Coronary artery (tissue), 2 donors: ENCODE data around the gene IMMP2L.

Experiments
- DNase-seq: peaks from one replicate; pipeline ENCODE4 v3.0.0-alpha.2; 2017; ENCODE audit warnings: low spot score
- H3K27ac ChIP-seq, 2 donors: fragments of 200-600 bp; sonication (generic); one replicate each; pipeline ENCODE4 v1.5.1; 2016 to 2019
- H3K4me3 ChIP-seq: fragments of 200-600 bp; sonication (generic); 2 replicates; pipeline ENCODE4 v1.5.1; 2016; ENCODE audit warnings: mild to moderate bottlenecking, moderate library complexity
- TF ChIP-seq, protein P1 (sequence below): fragments of 200-600 bp; sonication (generic); IDR thresholded peaks from one replicate; pipeline ENCODE4 v1.5.1; 2019; ENCODE audit warnings: antibody characterized with exemption

Gene IMMP2L

DNA sequence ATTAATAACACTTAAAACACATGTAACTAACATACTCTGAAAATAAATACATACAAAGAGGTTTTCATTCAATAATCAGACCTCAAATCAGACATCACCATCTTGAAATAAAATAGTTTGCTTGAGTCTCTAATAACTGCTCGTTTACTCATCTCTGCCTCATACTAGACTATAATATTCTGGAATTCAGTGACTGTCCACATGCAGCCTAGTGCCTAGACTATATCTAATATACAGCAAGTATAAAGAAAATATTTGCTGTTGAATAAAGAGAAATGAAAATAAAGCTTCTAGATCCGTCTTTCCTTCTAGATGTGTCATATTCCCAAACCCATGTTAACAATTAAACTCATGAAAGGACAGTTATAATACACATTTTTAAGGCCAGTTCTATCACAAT is 707.6 kb downstream of the IMMP2L start:
- no peak overlapping the region for H3K4me3 ChIP-seq
- DNase-seq: no peak
- no peak overlapping the region for H3K27ac ChIP-seq
- TF ChIP-seq, protein P1, sequence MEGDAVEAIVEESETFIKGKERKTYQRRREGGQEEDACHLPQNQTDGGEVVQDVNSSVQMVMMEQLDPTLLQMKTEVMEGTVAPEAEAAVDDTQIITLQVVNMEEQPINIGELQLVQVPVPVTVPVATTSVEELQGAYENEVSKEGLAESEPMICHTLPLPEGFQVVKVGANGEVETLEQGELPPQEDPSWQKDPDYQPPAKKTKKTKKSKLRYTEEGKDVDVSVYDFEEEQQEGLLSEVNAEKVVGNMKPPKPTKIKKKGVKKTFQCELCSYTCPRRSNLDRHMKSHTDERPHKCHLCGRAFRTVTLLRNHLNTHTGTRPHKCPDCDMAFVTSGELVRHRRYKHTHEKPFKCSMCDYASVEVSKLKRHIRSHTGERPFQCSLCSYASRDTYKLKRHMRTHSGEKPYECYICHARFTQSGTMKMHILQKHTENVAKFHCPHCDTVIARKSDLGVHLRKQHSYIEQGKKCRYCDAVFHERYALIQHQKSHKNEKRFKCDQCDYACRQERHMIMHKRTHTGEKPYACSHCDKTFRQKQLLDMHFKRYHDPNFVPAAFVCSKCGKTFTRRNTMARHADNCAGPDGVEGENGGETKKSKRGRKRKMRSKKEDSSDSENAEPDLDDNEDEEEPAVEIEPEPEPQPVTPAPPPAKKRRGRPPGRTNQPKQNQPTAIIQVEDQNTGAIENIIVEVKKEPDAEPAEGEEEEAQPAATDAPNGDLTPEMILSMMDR: no peak

DNA sequence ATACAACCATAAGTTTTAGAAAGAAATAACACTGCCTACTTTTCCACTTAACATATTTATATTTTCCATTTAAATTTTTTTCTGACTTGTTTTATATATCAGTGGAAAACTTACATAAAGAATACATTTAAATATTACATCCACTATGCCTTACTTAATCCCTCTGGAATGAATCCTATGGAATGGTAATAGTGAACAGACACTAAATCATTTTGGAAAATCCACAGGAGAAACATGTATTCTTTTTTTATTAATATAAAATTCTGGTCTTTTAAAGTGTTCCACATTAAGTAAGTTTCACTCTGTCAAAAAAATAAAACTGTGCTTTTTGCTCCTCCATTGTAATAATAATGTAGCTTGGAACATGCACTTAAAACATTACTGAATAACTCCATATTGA is 708.1 kb downstream of the IMMP2L start:
- H3K27ac ChIP-seq: no peak overlapping the region

GRCh38 chr7:110853263-110853662 is 709.0 kb downstream of the IMMP2L start:
- no peak for DNase-seq
- H3K4me3 ChIP-seq: no peak overlapping the region
- TF ChIP-seq, protein P1: no peak
- H3K27ac ChIP-seq: no peak overlapping the region

More for the DNA sequence above, 708.1 kb downstream of the IMMP2L start:
- TF ChIP-seq, protein P1: no peak
- no peak for DNase-seq
- no peak overlapping the region for H3K4me3 ChIP-seq

DNA sequence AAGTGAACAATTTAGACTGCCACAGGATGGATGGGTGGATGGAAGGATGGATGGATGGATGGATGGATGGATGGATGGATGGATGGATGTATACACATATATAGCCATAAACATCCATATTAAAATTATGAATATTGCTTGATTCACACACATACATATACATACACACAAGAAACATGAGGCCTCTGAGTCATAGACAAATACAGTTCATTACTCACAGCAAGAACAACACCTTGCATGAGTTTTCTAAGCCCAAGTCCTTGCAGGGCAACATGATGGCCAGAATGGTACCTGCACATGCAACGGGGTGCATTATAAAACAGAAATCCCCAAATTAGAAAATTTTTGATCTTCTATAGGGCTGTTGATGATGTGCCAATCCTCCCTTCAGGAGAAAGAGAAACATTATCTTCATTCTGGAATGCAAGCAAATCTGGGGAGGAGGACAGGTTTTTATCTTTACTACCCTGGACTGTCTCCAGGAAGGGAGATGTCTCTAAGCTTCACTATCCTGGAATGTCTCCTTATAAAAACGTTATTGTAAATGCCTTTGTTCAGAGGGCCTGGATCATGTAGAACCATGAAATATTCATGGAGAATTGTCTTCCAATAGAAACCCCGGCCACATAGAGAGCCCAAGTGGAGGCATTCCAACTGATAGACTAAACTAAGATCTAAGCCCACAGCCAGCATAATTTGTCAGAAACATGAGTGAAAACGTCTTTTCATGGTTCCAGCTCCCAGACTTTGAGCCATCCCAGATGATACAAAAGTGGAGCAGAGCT is 709.9 kb downstream of the IMMP2L start:
- no peak overlapping the region for H3K4me3 ChIP-seq
- no peak overlapping the region for H3K27ac ChIP-seq
- no peak for DNase-seq
- TF ChIP-seq, protein P1: no peak

DNA sequence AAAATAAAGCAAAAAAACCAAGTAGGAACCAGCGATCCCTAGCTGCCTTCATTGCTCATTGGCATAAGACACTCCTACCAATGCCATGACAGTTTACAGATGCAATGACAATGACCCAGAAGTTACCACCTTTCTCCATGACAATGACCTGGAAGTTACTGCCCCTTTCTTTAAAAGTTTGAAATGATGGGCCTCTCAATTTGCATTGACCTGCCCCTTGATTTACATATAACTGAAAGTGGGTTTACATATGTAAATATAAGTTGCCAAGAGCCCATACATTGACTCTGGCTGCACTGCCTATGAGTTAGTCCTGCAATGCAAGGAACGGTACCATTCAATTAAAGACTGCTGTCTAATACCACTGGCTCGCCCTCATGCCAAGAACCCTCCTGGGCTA is 712.1 kb downstream of the IMMP2L start:
- H3K27ac ChIP-seq: no peak overlapping the region
- no peak for DNase-seq
- H3K4me3 ChIP-seq: no peak overlapping the region
- TF ChIP-seq, protein P1: no peak

DNA sequence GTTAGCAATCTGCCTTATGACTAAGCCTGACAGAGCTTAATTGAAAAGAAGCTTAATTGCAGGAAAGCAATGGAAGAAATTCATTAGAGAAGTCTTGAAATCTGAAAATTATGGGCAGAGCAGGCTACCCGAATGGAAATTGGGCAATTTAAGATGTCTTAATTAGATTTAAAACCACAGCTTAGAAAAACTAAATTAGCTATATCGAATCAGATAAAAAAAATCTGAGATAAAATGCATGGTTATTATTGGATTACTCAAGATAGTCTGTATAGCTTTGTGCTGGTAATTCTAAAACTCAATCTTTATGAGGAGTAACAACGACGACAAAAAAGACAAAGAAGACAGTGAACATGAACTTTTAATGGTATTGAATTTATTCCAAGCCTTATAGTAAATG is 719.5 kb downstream of the IMMP2L start:
- no peak for DNase-seq
- no peak overlapping the region for H3K4me3 ChIP-seq
- TF ChIP-seq, protein P1: no peak
- no peak overlapping the region for H3K27ac ChIP-seq

- no peak for DNase-seq
- no peak overlapping the region for H3K27ac ChIP-seq
Observed at GRCh38 chr7:110841840-110842545, 720.3 kb downstream of the IMMP2L start.

More at GRCh38 chr7:110841840-110842545, 720.3 kb downstream of the IMMP2L start:
- TF ChIP-seq, protein P1: no peak
- H3K4me3 ChIP-seq: no peak overlapping the region
